Measurements from ENCODE around the gene PIGK.

PIGK gene

DNA sequence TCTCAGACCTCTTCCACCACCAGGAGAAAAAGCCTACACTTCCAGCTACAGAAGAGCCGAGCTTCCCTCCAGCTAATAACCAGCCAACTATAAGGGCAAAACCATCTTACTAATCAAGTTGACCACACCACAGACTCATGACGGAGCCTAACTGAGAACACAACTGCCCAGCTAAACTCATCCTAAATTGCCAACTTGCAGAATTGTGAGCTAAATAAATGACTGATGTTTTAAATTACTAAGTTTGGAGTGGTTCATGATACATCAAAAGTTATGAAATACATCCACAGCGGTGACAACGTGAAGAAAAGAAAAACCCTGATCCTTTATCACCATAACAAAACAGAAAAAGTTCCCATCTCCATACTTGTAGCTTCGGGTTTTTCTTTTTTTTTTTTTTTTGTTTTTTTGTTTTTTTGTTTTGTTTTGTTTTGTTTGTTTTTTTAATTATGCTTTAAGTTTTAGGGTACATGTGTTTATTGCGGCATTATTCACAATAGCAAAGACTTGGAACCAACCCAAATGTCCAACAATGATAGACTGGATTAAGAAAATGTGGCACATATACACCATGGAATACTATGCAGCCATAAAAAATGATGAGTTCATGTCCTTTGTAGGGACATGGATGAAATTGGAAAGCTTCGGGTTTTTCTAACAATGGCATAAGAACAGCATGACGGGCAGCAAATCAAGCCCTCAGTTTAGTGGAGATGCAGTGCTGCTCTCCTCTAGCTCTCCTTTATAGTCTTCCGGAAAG lies 122.6 kb downstream of the PIGK start:
- DNase-seq (ENCODE audit: low spot score) = no peak

DNA sequence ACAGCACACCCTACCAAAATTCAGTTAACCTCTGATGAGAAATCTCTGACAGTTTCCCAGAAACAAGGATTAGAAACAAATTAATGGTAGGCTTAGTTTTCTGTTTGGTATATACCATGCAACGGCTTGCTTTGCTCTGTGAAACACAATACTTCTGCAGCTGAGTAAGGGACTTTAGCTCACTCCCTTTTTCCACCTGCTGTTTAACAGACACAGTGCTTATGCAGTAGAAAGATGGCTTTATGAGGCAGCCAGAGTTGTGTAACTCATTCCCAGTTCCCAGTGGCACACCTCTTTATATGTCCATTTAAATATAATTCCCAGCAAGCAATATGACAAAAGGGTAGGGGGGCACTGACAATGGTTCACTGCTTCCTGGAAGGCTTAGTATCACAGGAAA lies 124.0 kb downstream of the PIGK start:
- no peak for DNase-seq (ENCODE audit: low spot score)

DNA sequence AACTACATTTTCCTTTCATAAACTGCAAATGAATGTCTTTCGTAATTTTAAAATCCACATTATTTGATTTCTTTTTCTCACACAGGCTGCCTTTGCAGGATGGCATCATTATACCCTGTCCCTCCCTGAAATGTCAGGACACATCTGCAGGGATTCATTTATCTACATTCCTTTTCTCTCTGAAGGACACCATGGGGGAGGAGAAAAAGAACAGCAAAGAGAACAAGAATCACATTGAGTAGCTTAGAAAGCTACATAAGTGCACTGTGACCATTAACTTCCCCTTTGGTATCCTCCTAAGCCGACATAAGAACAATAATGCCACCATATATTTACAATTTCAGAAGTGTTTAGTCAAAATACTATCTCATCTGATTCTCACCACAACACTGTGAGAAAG lies 129.5 kb downstream of the PIGK start:
- DNase-seq (ENCODE audit: low spot score) = no peak

DNA sequence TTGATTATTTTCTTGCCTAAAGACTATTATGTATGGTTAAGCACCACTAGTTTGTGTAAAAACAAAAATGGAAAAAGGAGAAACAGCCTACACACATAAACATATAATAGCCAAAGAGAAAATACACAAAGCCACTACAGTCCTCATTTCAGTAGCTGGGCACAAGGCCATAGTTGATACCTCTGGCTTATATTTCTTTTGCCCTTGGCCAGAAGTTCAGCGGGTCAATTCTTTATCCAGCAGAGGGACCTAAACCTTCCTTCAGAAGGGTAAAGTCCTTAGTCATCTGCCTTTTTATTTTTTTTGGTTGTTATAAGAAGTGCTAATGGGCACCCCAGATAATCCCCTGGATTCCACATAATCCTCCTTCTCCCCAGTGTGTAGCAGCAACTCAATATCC lies 134.1 kb downstream of the PIGK start:
- DNase-seq (ENCODE audit: low spot score) = no peak

DNA sequence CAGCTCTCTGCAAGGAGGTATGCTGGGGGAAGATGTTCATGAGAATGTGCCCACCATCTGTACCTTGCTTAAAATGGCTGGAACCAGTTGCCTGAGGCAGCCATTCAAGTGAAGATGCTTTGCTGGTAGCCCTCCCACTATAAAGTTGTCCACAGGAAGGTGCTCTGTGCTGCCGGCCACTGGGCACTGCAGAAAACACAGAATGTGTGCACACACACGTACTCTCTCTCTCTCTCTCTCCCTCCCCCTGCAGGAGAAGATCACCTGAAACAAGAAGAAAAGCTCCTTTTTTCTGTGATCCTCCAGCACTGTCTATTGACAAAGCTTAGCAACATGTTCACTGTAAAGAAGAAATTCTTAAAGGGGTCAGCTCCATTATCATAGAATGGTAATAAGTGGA lies 134.8 kb downstream of the PIGK start:
- no peak for DNase-seq (ENCODE audit: low spot score)

DNA sequence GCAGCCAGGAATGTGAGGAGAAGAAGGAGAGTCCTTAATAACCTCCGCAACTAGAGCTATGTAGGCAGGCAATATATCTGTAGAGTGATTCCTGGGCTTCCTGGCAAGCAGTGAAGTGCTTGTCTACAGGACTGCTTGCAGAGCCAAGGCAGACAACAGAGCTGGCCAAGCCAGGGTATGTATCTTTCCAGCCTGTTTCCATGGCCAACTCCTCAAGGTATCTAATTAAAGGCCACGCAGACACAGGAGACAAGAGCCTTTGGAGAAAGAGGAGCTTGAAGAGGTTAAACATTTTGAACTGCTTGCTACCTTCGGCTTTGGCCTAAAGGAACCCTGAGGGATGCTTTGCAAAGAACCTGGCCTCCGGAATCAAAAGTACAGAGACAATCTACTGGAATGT lies 137.4 kb downstream of the PIGK start:
- DNase-seq (ENCODE audit: low spot score) = no peak

DNA sequence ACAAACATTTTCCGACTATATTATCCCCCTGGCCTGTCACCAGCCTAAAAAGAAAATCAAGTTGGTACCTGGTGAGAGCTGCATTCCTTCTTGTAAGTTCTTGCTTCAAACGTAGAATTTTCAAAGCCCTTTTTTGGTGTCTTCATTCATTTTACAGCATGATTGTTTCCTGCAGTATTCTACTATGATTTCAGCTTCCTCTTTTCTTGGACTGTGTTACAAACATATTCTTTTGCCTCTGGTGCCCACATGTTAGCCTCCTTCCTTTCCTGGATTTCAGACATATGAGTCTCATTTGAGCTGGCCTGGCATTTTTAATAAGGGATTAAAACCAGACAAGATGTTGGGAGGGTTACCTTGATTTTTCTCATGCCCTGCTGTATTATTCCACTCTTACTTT lies 142.5 kb downstream of the PIGK start:
- no peak for DNase-seq (ENCODE audit: low spot score)

DNA sequence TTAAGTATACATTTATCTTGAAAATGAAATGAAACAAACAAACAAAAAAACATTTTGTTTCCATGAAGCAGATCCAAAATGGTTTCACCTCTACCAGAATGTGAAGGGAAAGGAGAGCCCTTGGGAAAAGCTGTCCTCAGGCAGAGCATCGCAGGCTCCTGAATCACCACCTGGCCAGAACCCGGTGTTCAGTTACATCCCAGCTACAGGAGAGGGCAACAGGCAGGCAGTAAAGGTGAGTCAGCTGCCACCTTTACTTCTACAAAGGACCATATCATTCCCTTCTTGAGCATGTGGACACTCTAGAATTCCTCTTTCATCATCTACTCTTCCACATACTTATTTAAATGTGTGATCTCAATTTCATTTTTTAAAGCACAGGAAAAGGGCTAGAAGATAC lies 151.2 kb downstream of the PIGK start:
- no peak for DNase-seq (ENCODE audit: low spot score)

DNA sequence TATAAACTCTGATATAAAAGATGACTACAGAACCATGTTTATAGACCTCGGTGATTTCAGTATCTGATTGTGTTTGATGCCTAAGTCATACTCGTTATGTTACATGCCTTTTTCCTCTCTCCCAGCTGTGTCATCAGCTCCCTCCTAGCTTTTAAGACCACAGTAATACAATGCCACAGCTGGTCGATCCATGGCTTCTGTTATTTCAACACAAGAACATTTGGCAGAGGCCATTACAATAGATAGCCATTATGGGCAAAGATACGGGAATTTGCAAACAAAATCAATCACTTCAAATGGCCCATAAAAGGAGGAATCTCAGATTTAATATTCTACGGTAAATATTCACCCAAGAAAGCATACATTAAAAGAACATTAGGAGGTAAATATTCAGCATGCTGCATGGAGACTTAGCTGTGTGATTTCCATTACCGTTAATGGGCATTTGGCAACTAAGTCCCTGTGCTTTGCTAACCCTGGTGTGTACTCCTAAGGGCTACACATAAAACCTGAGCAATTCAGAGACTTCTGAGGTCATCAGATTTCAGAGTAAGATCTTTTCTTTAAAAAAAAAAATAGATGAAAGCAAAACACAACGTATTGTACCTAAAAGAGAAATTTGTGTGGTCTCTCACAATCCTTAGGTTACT lies 153.4 kb downstream of the PIGK start:
- no peak for DNase-seq (ENCODE audit: low spot score)

DNA sequence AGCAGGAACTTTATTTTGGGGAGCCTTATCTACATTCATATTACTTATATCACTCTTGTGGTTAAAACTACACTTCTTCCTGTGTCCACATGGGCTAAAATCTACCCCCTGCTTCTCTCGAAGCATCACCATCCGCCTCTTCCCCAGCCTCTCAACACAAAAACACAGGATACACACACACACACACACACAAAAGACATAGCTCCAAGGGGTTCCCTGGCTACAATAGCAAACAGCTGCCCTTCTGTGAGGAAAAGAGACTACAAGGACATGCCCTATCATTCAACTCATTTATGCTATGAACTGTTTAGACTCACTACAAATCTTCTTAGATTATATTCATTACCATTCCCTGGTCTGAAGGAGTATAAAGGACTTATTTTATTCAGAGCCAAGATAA lies 155.0 kb downstream of the PIGK start:
- no peak for DNase-seq (ENCODE audit: low spot score)

DNA sequence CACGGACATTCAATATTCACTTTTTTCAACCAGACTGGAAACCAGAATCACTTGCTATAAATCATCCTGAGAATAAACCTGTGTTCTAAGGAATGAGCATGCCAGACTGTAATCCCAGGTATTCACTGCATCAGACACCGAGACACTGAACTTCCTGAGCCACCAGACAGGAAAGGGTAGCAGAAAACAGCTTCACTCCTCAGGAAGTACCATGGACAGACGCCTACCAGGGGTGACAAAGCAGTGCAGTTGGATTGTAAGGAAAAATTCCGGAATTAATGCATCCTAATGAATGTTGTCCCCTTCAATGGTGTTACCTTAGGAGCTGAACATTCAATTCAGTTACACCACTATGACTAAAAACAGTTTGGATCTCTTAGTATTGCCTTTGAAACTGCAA lies 156.1 kb downstream of the PIGK start:
- no peak for DNase-seq (ENCODE audit: low spot score)

DNA sequence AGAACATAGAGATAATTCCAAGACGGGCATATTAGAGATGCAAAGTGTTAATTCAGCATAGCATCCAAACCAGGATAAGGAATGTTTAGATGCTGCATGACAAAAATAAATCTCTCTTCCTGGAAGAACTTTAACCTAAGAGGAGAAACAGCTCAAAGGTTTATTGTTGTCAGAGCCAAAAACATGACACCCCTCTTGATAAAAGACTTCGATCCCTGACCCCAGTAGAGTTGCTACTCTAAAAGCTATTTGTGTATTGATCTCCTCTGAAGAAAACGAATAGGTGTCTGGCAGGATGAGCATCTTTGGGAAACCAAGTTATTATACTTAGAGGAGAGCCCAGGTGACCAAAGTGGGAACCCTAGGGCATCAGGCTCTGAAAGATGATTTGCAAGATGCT lies 158.1 kb downstream of the PIGK start:
- DNase-seq (ENCODE audit: low spot score) = no peak

DNA sequence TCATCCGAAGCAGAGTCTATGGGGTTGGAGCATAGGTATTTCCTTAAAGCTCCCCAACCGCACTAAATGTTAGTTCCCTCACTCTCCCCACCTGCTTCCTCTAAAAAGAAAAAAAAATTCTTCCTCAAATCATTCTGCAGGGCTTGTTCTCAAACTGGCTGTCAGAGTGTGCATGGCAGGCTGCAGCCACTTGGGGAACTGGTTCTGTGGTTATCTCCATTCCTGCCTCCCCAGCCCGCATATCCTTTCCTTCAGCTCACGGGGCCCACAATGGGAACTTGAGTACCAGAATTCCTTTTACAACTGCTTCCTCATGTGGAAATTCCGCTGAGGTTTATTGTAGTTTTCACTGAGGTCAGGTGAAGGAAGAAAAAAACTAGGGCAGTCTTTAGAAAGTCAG lies 159.2 kb downstream of the PIGK start:
- no peak for DNase-seq (ENCODE audit: low spot score)

DNA sequence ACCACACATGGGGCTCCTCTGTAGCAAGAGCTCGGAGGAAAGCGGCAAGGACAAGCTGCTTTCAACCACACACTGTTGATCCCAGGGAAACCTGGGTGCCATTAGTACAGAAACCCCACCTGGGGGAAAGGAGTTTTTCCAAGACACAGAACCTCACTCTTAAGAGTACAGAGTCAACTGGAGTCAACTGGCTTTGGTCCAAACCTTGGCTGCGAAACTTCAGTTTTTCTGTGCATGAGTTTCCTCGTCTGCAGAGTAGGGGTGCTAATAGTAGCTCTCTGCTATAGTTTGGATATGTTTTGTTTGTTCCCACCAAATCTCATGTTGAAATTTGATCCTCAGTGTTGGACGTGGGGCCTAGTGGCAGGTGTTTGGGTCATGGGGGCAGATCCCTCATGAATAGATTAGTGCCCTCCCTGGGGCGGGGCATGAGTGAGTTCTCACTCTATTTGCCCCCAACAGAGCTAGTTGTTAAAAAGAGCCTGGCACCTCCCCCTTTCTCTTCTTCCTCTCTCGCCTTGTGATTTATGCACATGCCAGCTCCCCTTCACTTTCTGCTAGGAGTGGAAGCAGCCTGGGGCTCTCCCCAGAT lies 161.1 kb downstream of the PIGK start:
- no peak for DNase-seq (ENCODE audit: low spot score)

DNA sequence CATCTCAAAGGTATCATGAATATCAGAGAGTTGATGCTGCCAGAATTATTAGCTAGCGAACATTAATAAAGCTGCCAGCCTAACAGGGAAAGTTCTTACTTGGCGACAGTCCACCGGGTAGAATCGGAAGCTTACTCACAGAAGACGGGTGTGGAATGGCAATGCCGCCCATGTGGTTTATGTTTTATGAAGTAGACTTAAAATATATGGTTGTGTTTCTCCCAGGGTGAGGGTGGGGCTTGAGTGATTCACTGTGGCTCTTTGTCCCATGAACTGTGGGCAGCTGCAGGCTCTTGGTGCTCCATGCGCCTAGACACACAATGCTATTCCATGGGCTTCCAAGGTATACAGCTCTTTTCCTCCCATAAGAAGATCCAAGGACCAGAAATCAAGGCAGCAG lies 162.7 kb downstream of the PIGK start:
- DNase-seq (ENCODE audit: low spot score) = no peak

DNA sequence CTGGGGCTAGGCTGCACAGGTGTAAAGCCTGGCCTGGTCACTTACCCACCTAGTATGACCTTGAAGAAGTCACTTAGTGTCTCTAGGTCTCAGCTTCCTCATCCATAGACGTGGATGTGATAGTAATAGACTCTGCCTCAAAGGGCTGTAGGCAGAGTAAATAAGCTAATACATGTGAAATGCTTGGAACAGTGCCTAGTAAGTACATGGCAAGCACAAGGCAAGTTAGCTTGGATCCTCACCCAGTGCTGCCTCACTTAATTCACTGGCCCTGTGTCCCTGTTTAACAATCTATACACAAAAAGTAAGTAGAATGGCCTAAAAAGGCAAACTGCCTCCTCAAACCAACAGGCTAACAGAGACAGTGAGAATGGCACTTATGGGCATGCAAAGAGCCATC lies 167.8 kb downstream of the PIGK start:
- no peak for DNase-seq (ENCODE audit: low spot score)

DNA sequence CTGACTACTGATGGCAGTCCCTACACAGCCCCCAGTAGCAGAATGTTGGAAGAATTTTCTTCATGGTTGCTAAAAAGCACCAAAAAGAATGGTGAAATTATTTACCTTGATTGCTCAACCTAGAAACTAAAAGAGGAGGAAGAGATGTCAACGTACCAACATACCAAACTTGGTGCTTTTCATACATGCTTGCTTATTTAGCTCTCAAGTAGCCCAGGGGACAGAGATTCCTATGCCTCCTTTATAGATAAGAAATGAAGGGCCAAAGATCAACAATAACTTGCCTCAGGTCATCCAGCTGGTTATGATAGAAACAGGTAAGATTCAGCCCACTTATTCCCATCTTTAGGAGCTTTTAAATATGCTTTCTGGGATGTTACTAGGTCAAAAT lies 170.6 kb downstream of the PIGK start:
- no peak for DNase-seq (ENCODE audit: low spot score)

DNA sequence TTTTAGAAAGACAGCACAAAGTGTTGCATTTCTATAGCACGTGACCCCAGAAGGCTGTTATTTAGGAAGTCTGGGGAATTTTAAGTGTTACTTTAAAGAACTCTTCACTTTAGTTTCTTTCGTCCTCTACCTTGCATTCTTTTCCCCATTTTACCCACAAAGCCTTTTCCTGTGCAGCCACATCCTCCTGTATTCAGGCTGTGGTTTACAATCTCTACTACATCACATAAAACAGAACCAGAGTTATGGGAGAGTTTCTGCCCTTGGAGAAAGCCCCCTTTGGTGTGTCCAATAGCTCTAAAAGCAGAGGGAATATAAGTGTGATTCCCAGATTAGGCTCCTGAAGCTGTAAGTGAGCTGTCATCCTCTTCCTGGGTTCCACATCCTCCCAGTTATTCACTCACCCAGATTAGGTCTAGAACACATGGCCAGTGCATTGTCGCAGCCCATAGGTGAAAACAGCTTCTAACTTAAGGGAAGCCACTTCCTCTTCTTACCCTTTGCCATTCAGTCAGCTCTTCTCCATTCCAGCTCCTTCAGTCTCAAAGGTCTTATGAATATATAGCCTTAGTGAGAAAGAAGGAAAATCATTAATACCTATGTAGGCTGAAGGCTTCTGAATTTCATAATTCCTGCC lies 171.1 kb downstream of the PIGK start:
- no peak for DNase-seq (ENCODE audit: low spot score)

DNA sequence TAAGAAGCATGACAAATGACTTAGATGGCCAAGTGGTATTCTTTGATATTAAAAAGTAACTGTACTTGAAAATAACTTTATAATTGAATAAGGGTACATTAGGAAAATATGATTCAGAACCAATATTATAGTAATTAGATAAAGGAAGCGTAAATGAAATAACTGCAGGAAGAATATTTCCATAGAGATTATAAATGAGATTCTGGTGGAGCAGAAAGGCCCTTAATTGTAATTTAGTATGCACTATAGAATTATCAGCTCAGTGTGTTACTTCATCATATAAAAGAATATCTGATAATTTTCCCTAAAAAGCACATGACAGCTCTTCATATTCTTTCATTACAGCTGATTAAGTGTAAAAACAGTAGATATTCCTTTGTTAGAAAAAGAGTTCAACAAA lies 171.7 kb downstream of the PIGK start:
- no peak for DNase-seq (ENCODE audit: low spot score)

DNA sequence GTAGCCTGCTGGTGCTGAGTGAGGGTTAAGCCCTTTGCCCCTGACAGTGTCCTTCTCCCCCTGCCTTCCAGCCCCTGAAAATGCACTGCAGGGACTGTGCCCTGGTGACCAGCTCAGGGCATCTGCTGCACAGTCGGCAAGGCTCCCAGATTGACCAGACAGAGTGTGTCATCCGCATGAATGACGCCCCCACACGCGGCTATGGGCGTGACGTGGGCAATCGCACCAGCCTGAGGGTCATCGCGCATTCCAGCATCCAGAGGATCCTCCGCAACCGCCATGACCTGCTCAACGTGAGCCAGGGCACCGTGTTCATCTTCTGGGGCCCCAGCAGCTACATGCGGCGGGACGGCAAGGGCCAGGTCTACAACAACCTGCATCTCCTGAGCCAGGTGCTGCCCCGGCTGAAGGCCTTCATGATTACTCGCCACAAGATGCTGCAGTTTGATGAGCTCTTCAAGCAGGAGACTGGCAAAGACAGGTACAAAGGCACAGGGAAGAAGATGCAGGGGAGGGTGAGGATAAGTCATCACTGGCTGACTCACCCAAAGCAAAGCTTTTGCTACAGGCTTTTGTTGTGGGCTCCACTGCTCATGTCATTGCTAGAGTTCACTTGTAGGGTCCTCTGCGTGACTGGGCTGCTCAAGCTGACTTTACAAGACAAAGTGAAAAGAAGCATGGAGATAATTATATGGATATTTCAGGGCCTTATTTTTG lies 174.9 kb downstream of the PIGK start:
- no peak for DNase-seq (ENCODE audit: low spot score)

DNA sequence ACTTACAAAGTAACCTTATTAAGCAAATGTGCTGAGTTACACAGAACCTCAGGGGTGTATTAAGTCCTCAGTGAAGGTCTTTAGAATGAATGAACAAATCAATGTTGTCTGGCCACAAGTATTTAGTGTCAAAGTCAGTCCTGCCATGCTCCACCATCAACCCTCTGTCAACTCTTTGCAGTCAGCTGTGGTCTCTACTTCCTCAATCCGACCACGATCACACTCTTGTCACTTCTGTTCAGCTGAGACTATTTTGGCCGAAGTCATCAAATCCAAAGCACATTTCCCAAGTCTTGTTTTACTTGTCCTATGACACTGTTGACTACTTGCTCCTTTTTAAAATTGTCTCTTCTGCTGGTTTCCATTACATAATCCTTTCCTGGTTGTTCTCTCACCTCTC lies 178.4 kb downstream of the PIGK start:
- no peak for DNase-seq (ENCODE audit: low spot score)

DNA sequence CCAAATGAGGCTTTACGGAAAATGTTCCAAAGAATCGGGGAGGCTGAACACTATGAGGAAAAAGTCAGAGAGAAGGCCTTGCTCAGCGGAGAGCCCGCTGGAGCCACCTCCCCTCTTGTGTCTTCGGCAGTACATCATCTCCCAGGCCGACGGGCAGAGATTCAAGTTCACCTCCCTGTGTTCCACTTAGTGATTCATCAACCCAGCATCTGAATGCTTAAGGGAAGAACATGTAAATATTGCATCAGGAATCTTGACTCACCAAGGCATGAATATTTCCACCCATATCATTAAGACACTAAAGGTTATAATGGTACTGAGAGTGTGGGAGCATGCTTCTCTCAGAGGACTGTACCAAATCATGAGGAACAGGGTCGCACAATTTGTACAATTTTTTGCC lies 179.5 kb downstream of the PIGK start:
- peak; percentile 90 for DNase-seq (ENCODE audit: low spot score)

DNA sequence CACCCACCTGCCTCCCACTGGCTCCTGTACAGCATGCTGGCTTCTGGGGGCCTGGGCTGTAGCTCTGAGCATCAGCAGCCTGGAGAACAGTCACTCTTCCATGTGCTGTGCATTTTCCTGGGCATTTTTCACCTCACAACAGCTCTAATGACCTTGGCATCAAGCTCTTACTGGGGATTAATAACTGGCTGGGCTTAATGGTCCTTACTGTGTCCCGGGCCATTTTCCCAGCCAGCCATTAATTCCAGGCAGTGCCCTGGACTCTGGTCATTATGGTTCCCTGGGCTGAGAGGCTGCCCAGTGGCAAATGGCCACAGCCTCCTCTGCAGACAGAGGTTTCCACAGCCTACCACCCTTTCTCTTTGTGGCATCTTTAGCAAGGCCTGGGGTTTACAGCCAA lies 180.1 kb downstream of the PIGK start:
- no peak for DNase-seq (ENCODE audit: low spot score)
